ENCODE results near the gene GNG11. TPM values are rescaled to one million over a fixed set of nuclear protein-coding genes. Genes with fewer than 3 reads are reported as not detected.

Gene GNG11
- total RNA-seq, 2 donors from 2014 or later = not detected

DNA sequence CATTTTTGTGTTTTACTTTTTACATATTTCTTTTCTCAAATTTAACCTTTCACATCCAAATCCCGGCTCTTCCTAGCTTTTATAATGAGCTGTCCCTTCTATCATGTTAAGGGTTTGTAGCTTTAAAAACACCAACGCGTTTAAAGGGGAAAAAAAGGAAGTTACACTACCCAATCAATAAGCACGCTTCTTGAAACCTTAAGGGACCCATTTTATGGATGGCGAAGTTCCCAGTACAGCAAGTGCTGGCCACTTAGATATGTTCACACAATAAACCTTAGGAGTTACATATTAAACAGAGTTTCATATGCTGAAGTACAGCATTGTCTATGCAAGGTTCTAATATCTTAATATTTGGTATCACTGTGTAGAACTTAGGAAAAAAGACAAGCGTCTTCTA lies 1.8 kb downstream of the GNG11 start:
- Mint-ChIP-seq H3K9me3 (no peaks in the 10 kb centered on the region), H3K27me3 (peaks cover 33% of the 10 kb centered on the region)

DNA sequence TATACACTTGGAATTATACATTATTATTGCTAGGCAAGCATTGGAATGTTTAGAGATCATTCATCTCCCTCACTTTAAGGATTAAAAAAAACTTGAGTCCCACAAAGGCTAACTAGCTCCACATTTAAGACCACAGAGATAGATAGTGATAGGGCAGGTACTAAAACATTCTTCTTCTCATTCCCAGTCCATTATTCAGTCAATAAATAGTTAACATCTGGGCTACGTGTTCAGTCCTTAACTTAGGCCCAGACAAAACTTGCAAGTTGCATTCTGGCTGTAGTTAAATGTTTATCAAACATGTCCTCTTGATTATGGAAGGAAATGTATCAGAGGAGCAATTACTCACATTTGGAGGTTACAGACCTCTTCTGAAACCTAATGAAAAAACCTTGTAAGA lies 2.4 kb downstream of the GNG11 start:
- no peaks in the 10 kb centered on the region for H3K9me3 Mint-ChIP-seq
- no peaks in the 10 kb centered on the region for H3K4me1 Mint-ChIP-seq
- no peak overlapping the region for H3K27ac Mint-ChIP-seq
- H3K4me3 Mint-ChIP-seq = no peak overlapping the region
- no peaks in the 10 kb centered on the region for H3K36me3 Mint-ChIP-seq (ENCODE audit: low read depth)
- peaks cover 33% of the 10 kb centered on the region for H3K27me3 Mint-ChIP-seq
- ATAC-seq (replicated peaks) = no peak

More for the DNA sequence above, 1.8 kb downstream of the GNG11 start:
- Mint-ChIP-seq H3K4me1 (no peaks in the 10 kb centered on the region), H3K36me3 (ENCODE audit: low read depth) (no peaks in the 10 kb centered on the region), H3K27ac (no peak overlapping the region), H3K4me3 (no peak overlapping the region)
- ATAC-seq (replicated peaks) = no peak

DNA sequence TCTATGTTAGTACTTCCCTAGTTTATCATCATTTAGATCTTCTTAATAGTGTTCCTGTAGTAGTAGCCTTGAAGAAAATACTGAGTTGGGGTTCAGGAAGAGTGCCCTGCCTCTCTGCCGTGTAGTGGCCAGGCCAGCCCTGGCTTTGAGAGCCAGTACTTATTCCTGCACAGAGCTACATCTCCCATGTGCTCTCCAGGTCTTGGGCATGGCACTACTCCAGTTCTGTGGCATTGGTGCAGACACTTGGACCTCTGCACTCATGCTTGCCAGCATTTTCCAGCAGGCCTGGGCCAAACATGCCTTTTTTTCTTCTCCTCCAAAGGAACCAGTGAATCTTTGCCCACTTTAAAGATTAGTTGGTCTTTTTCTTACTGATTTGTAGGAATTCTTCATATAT lies 5.3 kb downstream of the GNG11 start:
- Mint-ChIP-seq H3K36me3 (ENCODE audit: low read depth) (no peaks in the 10 kb centered on the region), H3K4me1 (no peaks in the 10 kb centered on the region), H3K27ac (no peak overlapping the region), H3K27me3 (peaks cover 32% of the 10 kb centered on the region), H3K9me3 (no peaks in the 10 kb centered on the region), H3K4me3 (no peak overlapping the region)
- ATAC-seq (replicated peaks) = no peak

DNA sequence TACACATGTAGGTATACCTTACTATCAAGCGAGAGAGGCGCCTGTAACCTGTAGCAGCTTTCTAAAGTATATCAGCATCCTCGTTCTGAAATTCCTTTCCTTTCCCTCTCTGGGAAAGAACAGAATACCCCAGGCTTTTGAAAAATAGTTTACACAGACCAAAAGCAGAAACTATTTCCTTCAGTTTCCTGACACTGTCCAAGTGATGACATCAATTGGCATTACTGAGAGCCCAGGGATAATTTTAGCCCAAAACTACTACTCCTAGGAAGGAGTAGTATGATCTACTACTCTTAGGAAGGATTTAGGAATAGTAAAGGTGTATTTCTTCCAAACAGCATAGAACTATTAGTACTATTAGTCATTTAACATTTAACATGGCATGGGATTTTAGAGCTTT lies 6.0 kb downstream of the GNG11 start:
- H3K27me3 Mint-ChIP-seq = peaks cover 32% of the 10 kb centered on the region

DNA sequence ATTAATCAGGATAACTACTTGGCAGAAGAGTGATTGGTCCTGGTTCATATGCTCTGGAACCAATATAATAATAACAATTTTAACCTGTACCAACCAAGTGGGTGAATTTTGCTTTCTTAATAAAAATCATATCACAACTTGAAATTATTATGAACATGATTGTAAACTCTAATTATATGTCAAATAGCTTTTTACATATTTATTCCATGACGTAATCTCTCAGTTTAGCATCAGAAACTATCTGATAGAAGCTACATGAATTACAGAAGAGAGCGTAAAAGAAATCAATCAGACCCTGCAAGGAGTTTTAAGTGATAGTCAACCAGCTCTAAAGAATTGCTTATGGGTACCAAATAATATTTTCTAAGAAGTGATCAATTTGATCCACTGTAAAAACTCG lies 10.1 kb downstream of the GNG11 start:
- H3K4me1 Mint-ChIP-seq = no peaks in the 10 kb centered on the region
- H3K27ac Mint-ChIP-seq = no peak overlapping the region
- H3K27me3 Mint-ChIP-seq = peaks cover 22% of the 10 kb centered on the region
- H3K36me3 Mint-ChIP-seq (ENCODE audit: low read depth) = no peaks in the 10 kb centered on the region
- H3K9me3 Mint-ChIP-seq = no peaks in the 10 kb centered on the region
- no peak for ATAC-seq (replicated peaks)
- no peak overlapping the region for H3K4me3 Mint-ChIP-seq

More for the DNA sequence above, 6.0 kb downstream of the GNG11 start:
- no peak overlapping the region for H3K4me3 Mint-ChIP-seq
- H3K27ac Mint-ChIP-seq = no peak overlapping the region
- H3K9me3 Mint-ChIP-seq = no peaks in the 10 kb centered on the region
- no peak for ATAC-seq (replicated peaks)
- H3K36me3 Mint-ChIP-seq (ENCODE audit: low read depth) = no peaks in the 10 kb centered on the region
- no peaks in the 10 kb centered on the region for H3K4me1 Mint-ChIP-seq

DNA sequence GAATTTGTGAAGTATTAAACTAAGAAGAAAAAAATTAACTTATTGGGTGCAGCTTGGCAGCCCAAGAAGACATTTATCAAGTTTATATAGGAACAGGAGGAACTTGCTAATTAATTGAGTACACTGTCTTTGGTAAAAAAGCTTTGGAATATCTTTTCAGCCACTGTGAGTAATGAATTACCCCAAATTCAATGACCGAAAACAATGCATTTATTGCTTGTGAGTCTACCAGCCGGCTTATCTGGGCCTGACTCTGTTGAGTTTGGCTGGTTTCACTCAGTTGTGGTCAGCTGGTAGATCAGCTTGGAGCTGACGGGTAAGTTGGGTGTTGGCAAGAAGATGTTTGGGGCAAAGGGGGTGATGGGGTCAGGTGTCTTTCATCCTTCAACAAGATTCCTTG lies 11.6 kb downstream of the GNG11 start:
- no peaks in the 10 kb centered on the region for H3K4me1 Mint-ChIP-seq
- H3K4me3 Mint-ChIP-seq = no peak overlapping the region
- H3K27ac Mint-ChIP-seq = no peak overlapping the region
- no peaks in the 10 kb centered on the region for H3K9me3 Mint-ChIP-seq
- peaks cover 23% of the 10 kb centered on the region for H3K27me3 Mint-ChIP-seq
- no peak for ATAC-seq (replicated peaks)
- no peaks in the 10 kb centered on the region for H3K36me3 Mint-ChIP-seq (ENCODE audit: low read depth)

DNA sequence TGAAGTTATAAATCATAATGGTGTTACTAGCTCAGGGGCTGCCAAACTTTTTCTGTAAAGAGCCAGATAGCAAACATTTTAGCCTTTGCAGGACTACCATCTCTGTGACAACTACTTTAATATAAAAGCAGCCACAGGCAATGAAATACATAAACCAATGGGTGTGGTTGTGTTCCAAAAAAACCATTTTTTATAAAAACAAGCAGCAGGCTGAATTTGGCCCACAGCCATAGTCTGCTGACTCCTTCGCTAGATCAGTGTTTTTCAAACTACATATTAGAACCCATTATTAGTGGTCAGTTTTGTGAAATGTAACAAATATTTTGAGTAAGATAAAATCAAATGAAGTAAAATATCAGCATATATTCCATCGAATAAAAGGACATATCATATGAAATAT lies 13.6 kb downstream of the GNG11 start:
- Mint-ChIP-seq H3K4me3 (no peak overlapping the region), H3K9me3 (no peaks in the 10 kb centered on the region), H3K27me3 (peaks cover 30% of the 10 kb centered on the region), H3K4me1 (no peaks in the 10 kb centered on the region), H3K27ac (no peak overlapping the region), H3K36me3 (ENCODE audit: low read depth) (no peaks in the 10 kb centered on the region)
- ATAC-seq (replicated peaks) = no peak

DNA sequence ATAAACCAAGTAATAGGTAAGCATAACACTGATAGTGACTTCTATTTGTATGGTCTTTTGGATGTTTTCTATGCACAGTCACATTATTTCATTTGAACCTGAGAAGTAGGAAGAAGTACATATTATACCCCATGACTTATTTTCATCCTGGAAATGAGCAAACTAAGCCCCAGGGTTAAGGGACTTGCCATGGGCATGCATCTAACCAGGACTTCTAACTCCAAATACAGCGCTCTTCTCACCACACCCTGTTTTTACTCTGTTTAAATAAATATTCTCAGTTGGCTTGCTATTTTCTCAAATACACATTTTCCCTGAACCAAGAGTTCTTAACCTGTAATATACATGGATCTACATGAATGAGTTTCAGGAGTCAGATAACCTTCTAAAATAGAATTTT lies 16.3 kb downstream of the GNG11 start:
- no peak overlapping the region for H3K4me3 Mint-ChIP-seq
- peaks cover 26% of the 10 kb centered on the region for H3K27me3 Mint-ChIP-seq
- H3K27ac Mint-ChIP-seq = no peak overlapping the region
- ATAC-seq (replicated peaks) = no peak
- H3K9me3 Mint-ChIP-seq = no peaks in the 10 kb centered on the region
- no peaks in the 10 kb centered on the region for H3K4me1 Mint-ChIP-seq
- H3K36me3 Mint-ChIP-seq (ENCODE audit: low read depth) = no peaks in the 10 kb centered on the region

DNA sequence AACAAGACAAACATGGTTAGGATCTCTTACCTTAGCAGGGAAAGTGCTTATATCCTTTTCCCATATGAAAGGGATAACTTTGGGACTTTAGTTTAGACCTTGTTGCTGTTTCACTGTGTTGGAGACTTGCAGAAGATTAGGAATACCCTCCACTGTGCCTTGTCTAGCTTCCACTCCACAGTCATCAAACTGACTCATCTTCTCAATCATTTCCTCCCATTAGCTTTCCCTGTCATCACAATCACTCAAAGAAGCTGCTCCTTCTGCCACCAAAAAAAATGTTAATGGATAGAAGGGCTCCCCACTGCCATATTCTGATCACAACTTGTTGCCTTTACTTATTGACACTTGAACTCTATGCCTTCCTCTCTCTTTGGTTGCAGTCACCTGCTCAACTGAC lies 16.8 kb downstream of the GNG11 start:
- Mint-ChIP-seq H3K27me3 (peaks cover 26% of the 10 kb centered on the region), H3K4me3 (no peak overlapping the region), H3K4me1 (no peaks in the 10 kb centered on the region), H3K27ac (no peak overlapping the region), H3K36me3 (ENCODE audit: low read depth) (no peaks in the 10 kb centered on the region), H3K9me3 (no peaks in the 10 kb centered on the region)
- no peak for ATAC-seq (replicated peaks)

DNA sequence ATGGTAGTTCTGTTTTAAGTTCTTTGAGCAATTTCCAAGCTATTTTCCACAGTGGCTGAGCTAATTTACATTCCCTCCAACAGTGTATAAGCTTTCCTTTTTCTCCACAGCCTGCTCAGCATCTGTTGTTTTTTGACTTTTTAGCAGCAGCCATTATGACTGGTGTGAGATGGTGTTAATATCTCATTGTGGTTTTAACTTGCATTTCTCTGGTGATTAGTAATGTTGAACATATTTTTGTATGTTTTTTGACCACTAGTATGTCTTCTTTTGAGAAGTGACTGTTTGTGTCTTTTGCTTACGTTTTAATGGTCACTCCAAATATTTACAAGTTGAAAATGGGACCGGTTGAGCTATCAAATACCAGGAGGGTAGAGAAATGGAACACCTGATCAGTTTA lies 20.4 kb downstream of the GNG11 start:
- Mint-ChIP-seq H3K4me3 (no peak overlapping the region), H3K27ac (no peak overlapping the region), H3K36me3 (ENCODE audit: low read depth) (no peaks in the 10 kb centered on the region), H3K9me3 (no peaks in the 10 kb centered on the region), H3K4me1 (no peaks in the 10 kb centered on the region), H3K27me3 (peaks cover 23% of the 10 kb centered on the region)
- no peak for ATAC-seq (replicated peaks)

DNA sequence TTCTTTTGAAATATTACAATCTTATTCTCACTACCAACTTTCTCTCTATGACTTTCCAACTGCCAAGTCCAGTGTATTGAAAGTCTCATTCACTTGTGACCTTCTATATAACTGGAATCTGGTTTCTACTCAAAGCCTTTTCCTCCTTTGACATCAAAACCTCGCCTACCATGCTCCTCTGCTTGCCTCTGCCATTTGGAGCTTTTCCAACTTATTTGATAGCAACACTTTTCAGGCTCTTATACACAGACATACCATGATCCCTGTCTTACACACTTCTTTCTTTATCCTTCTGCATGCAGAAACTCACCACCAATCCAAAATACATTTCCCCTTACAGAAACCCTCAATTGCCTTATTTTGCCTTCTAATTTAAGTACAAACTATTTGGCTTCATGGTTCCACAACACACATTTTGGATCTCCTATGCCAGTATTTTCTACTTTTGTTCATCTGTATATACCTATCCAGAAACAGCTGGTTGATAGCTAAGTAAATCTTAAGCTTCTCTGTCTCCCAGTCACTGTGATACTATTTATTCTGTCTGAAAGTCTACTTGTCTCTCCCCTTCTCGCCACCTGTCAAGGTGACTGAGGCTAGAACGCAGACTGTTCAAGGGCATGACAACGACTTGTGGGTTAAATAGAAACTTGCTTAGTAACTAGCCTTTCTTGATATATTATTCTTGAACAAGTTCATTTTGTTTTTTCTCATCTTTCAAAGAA lies 22.4 kb downstream of the GNG11 start:
- ATAC-seq (replicated peaks) = no peak
- H3K36me3 Mint-ChIP-seq (ENCODE audit: low read depth) = no peaks in the 10 kb centered on the region
- no peaks in the 10 kb centered on the region for H3K9me3 Mint-ChIP-seq
- no peak overlapping the region for H3K27ac Mint-ChIP-seq
- peaks cover 17% of the 10 kb centered on the region for H3K27me3 Mint-ChIP-seq
- H3K4me3 Mint-ChIP-seq = no peak overlapping the region
- H3K4me1 Mint-ChIP-seq = no peaks in the 10 kb centered on the region

DNA sequence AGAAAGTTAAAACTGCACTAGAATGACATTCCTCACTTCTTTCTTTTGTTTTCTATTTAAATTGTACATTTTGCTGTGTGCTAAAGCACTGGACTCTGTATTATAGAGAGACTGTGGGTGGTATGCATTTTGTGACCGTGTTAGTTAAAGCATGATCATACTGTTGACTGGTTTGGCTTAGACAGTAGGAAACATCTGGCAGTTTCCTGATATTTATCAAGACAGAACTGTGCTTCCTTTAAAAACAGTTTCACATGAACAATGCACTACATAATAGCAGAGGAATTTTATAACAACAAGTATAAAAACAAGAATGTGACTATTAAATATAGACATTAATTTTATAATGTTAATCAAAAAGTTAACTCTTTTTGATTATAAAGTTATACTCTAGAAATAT lies 23.1 kb downstream of the GNG11 start:
- ATAC-seq (replicated peaks) = no peak
- H3K27me3 Mint-ChIP-seq = peaks cover 17% of the 10 kb centered on the region
- H3K27ac Mint-ChIP-seq = no peak overlapping the region
- H3K36me3 Mint-ChIP-seq (ENCODE audit: low read depth) = no peaks in the 10 kb centered on the region
- H3K4me3 Mint-ChIP-seq = no peak overlapping the region
- no peaks in the 10 kb centered on the region for H3K4me1 Mint-ChIP-seq
- no peaks in the 10 kb centered on the region for H3K9me3 Mint-ChIP-seq

DNA sequence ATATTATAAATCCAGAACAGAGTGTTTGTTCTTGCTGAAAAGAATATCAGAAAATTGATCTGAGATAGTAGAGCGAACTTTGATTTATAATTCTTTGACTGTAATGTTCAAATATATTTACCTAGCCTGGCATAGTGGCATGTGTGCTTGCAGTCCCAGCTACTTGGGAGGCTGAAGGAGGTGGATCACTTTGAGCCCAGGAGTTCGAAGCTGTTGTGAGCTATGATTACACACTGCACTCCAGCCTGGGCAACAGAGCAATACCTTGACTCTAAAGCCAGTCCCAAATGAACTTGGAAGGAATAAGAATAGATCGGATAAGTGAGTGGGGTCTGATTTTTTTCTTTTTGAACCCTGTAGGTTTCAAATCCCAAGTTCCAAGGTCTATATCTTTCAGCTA lies 23.5 kb downstream of the GNG11 start:
- ATAC-seq (replicated peaks) = no peak
- Mint-ChIP-seq H3K4me3 (no peak overlapping the region), H3K9me3 (no peaks in the 10 kb centered on the region), H3K27me3 (peaks cover 13% of the 10 kb centered on the region), H3K4me1 (no peaks in the 10 kb centered on the region), H3K27ac (no peak overlapping the region), H3K36me3 (ENCODE audit: low read depth) (no peaks in the 10 kb centered on the region)

DNA sequence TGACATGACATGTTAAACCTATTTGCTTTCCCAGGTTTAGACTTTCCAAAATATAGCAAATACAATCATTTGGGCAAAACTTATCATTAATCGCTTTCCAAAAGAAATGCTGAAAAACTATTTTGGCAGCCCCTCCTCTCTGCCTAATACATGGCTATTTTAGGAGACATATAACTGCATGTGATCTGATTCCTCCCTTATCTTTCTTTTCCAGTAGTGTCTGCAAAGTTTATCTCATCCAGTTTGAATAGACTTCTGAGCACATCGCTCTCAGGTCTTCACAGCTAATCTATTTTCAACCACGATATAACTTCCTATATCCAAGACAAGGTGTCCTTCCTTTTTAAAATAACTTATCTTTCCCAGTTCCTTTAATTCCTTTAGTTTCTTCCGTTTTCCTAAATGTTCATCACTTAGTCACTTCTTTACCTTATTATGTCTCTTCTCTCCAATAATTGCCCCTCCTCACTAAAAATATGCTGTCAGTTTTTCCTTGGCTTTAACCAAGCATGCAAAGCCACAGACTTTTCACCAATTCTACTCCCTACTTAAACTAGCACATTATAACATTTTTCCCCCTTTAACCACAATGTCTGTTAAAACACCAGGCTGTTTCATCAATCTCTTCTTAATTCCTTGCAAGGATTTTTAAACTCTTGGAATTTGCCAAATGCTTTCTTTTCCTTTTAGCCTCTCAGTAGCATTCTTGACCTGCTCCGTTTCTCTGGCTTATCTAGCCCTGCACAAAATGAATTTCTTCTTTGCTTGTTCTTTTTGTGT lies 24.4 kb downstream of the GNG11 start:
- ATAC-seq (replicated peaks) = no peak
- H3K9me3 Mint-ChIP-seq = no peaks in the 10 kb centered on the region
- peaks cover 11% of the 10 kb centered on the region for H3K27me3 Mint-ChIP-seq
- no peak overlapping the region for H3K27ac Mint-ChIP-seq
- H3K36me3 Mint-ChIP-seq (ENCODE audit: low read depth) = no peaks in the 10 kb centered on the region
- no peak overlapping the region for H3K4me3 Mint-ChIP-seq
- H3K4me1 Mint-ChIP-seq = no peaks in the 10 kb centered on the region

DNA sequence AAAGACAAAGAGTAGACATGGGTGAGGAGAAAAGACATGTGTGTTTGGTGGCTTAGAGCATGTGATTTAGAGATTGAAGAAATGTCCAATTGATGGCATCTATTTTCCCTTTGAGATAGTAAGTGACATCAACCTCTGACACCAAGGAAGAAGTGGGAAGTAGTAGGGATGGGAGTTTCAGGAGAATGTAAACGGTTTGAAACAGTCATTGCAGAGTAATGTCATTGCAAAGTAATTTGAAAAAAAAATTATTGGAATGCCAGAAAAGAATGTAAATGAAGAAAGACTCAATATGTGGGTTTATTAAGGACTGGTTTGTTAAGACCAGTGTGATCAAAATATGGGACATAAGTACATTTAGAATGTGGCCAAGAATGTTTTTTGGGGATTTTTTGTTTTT lies 26.6 kb downstream of the GNG11 start:
- no peaks in the 10 kb centered on the region for H3K36me3 Mint-ChIP-seq (ENCODE audit: low read depth)
- H3K4me1 Mint-ChIP-seq = no peaks in the 10 kb centered on the region
- no peaks in the 10 kb centered on the region for H3K9me3 Mint-ChIP-seq
- no peak overlapping the region for H3K4me3 Mint-ChIP-seq
- peaks cover 10% of the 10 kb centered on the region for H3K27me3 Mint-ChIP-seq
- no peak for ATAC-seq (replicated peaks)
- no peak overlapping the region for H3K27ac Mint-ChIP-seq

Measured in activated T-helper 17 cell treated with anti-CD3 and anti-CD28 coated beads, Interleukin-2, amount 50 U/mL, for 72 hours (primary cell).